Middle frontal gyrus (tissue), 1 donor: ENCODE data around the gene DENND10.

ENCODE experiments used
- DNase-seq: peaks from one replicate; pipeline ENCODE4 v3.0.0-alpha.2; 2015; ENCODE audit warnings: low spot score; ENCODE audit errors: extremely low spot score

The DENND10 gene, protein sequence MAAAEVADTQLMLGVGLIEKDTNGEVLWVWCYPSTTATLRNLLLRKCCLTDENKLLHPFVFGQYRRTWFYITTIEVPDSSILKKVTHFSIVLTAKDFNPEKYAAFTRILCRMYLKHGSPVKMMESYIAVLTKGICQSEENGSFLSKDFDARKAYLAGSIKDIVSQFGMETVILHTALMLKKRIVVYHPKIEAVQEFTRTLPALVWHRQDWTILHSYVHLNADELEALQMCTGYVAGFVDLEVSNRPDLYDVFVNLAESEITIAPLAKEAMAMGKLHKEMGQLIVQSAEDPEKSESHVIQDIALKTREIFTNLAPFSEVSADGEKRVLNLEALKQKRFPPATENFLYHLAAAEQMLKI

DNA sequence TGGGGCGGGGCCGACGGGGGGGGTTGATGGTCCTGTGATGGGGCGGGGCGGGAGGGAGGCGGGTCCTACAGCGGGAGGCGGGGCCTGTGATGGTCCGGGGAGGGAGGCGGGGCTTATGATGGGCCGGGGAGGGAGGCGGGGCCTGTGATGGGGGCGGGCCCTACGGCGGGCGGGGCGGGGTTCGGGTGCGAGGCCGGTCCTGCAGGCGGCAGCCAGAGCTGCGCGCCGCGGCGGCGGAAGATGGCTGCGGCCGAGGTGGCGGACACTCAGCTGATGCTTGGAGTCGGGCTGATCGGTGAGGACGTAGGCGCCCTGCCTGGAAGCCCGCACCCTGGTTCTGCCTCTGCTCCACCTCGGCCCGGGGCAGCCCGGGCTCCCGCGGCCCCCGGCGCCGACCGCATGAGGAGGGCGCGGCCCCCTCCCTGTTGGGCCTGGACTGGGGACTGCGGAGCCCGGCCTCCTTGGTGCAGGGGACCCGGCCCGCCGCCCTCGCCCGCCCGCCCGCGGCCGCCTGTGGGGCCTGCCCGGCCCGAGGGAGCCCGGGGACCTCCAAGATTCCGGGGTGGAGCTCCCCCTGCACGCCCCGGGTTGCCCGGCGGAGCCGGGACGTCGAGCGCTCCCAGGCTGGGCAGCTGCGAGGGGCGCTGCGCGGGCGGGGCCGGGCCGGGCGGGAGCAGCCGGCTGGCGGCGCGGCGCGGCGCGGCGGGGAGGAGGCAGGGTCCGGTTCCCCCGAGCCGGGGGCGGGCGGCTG, at the start of gene DENND10:
DENND10 (plus strand) TSS at position 211 of the 751 bp plus-strand sequence; CDS start at position 241, 30 bp downstream.
- DNase-seq: peak; percentile 62

DNA sequence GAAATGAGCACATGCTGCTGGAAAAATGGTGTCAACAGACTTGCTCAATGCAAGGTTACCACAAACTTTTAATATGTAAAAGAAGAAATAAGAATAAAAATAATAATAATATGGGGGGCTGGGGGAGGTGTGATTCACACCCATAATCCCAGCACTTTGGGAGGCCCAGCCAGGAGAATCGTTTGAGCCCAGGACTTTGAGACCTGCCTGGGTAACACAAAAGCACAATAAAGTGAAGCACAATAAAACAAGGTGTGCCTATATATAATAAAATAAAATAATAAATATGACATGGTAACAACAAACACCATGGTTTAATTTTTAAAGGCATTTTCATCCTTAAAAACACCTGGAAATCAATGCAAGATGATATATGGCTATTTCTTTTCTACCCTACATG, 48.4 kb upstream of the DENND10 start:
- DNase-seq: no peak

DNA sequence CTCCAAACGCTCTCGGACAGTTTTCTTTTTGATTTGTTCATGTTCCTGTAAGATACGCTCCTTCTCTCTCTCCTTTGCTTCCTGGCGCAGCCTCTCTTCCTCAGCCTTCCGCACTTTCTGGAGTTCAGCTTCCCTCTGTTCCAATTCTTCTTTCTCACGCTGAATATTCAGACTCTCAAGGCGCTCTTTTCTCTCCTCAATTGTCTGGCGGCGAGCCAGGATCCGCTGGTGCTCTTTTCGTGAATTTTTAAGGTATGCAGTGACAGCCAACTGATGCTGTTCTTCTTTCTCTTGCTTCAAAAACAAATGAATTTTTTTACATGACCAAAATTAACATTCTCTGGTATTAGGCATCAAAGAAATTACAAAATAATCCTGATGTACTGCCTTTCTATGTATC, 45.9 kb upstream of the DENND10 start:
- DNase-seq: no peak

DNA sequence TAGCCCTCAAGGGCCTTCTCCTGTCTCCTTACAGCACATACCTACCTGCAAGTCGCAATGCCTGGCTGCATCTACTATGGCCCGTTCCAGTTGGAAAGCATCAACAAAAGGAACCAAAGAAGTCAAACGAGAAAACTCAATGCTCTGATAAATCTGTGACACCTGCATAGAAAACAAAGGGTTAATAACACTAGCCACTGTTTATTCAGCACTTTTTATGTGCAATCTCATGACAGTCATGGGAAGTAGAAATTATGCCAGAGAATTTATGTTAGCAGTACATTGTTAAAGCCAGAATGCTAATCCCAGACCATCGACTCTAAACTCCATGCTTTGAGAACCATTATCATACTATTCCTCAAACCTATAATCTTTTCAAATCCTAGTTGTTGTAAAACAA, 44.4 kb upstream of the DENND10 start:
- no peak for DNase-seq

DNA sequence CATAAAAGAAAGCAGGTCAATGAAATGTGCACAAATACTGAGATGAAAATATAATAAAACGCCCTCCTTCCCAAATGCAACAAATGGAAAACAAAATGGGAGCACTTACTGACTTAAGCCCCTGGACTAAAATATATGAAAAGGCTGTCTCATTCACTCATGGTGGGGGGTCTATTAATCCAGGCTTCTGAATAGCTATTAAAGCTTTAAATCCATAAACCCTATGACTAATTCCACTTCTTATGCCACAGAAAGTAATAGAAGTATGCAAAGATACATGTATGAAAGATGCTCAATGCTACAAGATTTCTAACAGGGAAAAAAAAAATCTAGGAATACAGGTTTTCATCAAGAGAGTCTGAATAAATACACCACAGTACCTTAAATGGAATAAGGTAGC, 43.8 kb upstream of the DENND10 start:
- no peak for DNase-seq

DNA sequence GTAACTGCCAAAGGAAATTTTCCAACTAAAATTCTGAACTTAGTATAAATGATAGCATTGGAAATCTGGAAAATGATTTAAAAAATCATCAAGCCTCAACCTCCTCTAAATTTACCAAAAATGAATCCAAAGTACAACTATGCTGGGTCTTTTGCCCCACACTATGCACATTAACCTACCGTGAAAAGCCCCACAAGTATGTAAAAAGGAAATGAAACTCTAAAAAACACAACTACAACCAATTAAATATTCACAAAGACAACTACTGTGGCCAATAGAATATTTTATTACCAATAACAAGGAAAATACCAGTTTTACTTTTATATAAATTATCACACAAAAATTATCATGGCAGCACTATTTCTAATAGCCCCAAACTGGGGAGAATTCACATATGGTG, 42.6 kb upstream of the DENND10 start:
- no peak for DNase-seq

DNA sequence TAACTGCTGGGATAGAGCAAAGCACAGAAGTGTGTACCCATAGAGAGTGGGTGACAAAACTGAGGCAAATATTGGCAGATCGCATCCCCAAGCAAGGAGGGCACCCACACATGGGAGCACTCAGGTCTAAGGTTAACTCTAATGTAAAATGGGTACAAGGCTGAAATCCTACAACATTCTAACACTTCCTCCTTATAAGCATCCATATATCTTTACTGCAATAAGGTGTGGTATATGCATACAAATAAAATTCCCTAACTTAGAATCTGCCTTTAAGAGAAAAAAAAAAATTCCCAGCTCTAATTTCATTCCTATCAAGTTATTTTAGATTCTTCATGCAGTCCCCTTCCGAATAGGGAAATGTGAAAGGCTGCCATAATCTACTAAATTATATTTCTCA, 42.0 kb upstream of the DENND10 start:
- no peak for DNase-seq

DNA sequence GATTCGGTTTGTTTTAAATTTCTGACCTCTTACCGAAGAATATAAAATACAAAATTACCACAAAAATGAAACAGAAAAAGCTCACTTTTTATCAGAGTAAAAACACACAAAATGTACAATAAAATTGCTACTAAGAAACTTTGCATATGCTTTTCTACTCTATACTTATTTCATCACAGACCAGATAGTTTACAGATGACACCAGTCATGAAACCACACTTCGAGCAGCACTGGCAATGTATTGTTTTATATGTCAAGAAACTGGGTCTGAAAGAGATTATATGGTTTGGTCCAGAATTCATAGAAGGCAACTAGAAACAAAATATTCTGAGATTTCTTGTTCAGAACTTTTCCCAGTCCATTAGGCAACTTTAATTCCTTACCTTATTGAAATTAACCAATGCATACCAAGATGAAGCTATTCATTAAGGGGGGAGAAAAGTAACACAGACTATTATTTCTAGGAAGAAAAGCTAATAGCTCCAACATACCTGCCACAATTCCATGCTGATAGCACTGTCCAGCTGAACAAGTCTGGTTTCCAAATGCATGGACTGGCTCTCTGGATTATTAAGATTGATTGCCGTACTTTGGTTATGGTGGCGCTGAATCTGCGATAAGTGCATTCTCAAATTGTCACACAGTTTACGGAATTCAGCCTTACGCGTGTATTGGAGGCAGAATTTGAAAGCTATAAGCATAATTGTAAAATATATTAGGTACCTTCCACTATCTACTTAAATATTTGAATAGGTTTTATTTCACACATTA, 33.3 kb upstream of the DENND10 start:
- no peak for DNase-seq

DNA sequence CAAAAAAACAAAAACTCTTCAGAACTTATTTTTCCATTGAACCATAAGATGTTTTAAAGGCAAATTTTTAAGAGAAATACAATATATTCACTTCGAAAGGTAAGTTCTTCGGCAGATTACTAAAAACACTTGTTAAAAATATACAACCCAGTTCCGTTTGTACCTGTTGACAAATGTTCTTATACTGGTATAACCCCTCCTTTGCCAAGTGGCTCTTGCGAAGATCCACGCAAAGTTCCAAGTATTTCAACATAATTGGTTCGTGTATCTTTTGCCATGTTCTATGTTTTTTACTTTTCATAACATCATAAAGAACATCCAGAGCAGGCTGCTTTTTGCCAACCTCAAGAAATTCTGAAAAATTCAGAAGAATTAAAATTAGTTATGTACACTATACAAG, 30.3 kb upstream of the DENND10 start:
- DNase-seq: no peak

DNA sequence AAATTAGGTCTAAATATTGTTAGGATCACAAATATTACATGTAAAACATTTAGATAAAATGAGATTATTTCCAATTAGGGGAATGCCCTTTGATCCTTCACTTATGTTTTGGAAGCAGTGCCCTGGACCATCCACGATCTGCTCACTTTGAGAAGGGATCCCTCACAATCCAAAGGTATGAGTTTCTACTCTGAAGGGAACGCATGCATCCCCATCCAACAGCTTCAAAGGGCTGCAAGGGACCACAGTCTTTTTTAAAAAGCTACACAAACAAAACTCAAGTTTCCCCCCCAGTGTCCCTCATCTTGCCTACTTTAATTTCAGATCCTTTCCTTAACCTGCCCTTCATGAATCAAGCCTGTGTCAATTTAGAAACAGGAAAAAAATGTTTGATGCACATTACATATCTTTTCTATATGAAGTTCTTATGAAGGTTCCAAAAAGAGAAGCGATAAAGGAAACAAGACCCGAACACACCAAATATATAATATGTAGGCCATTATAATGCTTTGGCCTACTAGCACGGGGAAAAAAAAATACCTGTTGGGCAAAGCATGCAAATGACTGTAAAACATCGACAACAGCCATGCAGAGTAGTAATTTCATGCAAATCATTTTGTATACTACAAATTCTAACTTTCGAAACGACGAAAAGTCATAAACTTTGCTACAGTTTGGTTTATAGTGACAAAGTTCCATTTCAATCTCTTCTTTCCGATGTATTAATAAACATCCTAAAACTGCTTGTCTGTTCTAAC, 25.3 kb upstream of the DENND10 start:
- no peak for DNase-seq

DNA sequence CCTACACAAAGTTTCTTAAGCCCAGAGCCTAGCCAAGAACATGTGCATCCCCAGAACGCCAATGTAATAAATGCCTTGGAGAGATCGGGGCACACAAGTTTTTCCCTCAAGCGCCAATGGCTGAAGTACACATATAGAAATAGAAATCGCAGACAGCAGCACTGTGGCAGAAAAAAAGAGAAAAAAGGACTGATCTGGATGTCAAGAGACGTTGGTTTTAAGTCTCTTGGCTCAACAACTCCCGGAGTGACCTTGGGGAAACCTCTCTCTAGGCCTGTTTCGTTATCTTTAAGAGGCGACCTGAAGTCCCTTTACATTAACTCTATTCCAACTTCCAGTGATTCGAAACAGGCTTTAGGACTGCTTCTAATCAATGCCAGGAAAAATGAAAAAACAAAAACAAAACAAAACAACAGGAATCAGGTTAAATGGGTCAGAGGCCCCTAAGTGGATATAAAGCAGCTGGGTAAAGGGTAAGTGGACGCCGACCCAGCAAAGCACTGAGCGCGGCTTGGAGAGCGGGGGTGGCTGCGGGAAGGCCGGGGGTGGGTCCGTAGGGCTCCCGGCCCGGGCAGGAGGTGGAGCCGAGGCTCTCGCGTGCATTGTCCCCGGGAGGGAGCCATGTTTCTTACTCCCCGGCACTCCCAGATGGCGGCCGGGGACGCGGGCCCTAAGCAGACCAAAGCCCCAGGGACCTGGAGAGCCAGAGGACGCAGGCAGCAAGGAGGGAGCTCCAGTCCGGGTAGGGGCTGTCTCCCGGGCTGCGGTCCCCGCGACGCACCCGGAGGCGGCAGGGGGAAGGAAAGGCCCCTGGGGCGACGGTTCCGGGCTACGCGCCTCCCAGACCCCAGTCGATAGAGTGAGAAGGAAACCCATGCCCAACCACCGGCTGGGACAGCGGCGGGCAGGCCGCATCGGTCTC, 24.1 kb upstream of the DENND10 start:
- no peak for DNase-seq

DNA sequence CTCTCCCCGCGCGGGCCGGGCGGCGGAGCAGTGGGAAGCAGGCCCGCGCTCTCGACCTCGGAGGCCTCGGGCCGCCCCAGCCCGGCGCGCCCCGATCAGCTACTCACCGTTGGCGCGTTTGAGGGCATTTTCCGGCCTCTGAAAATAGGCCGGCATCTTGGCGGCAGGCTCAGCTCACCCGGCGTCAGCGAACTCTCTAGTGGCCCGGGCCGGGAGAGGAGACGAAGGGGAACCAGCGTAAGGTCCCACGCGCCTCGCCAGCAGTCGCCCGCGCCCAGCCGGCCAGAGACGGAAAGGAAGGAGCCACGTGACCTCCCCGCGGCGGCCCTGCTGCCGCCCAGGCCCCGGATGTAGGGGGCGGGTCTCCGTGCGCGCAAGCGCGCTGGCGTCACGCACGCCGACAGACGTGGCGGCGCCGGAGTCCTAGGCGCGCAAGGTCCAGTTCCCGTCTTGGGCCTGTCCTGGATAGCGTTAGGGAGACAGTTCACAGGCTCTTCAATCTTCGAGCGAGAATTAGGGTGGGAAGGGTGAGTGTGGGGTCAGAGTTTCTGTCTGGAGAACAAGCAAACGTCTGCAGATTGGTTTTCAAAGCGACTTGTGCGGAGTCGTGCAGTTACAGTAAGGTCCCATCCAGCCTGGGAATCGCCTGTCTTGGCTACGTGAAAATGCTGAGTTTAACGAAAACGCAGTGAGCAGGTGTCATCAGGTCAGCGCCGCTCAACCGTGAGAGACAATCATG, 23.2 kb upstream of the DENND10 start, which contains the start of gene EIF3A:
EIF3A (minus strand) TSS at position 297 of the 739 bp plus-strand sequence; CDS start at position 156, 141 bp downstream.
- peak; percentile 88 for DNase-seq

DNA sequence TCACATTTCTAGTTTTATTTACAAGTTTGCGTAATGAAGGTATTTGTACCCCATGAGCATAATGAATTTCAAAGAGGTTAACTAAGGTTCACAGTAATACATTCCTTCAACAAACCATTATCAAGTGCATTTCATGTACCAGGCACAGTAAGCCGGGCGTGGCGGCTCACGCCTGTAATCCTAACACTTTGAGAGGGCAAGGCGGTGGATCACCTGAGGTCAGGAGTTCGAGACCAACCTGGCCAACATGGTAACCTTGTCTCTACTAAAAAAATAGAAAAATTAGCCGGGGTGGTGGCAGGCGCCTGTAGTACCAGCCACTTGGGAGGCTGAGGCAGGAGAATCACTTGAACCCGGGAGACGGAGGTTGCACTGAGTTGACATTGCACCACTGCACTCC, 19.0 kb upstream of the DENND10 start:
- DNase-seq: no peak

DNA sequence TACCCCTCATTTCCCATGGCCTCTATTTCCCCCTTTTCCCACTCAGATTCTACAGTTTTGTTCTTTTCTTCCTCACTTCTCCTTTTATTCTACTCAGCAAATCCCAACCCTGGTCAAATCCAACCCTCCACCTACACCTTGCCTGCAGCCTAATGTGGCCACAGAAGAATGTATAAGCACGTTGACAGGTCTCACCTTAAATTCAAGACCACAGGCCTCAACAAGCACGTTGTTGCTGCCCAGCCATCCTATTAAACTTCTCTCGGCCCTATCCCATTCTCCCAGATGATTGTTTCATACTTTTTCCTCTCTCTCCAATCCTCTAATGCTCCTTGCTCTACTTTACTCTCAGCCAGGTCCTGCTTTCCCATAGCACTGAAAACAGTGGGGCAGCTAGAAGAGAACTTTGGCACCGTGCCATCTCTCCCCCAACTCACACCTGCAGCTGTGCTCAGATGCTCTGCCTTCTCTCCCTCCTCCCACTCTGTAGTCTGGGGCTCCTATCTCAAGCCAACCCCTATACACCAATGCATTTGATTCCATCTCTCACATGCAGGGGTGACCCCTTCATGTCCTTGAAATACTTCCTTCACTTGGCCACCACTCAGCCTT, 16.5 kb upstream of the DENND10 start:
- no peak for DNase-seq

DNA sequence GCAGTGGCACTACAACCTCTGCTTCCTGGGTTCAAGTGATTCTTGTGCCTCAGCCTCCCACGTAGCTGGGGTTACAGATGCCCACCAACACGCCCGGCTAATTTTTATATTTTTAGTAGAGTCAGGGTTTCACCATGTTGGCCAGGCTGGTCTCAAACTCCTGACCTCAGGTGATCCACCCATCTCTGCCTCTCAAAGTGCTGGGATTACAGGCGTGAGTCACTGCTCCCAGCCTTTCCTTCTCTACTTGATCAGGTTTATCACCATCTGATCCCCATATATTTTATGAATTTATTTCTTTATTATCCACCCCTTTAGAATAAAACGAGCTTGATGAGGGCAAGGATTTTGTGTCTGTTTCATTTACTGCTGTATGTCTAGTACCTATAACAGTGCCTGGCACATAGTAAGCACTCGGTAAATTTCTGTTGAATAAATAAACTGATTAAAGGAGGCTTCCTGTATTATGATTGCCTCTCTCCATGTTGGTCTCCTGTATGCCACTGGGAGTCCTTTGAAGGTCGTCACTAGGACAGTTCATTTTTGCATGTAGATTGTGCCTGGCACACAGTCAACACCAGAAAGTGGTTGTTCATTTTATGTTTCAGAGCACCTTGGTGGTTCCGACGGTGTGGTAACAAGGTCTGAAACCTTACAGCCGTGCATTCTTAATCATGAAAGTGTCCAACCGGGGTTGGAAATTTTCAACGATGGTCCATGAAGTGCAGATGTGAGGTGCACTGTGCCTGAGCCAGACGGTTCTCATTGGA, 13.7 kb upstream of the DENND10 start:
- no peak for DNase-seq

DNA sequence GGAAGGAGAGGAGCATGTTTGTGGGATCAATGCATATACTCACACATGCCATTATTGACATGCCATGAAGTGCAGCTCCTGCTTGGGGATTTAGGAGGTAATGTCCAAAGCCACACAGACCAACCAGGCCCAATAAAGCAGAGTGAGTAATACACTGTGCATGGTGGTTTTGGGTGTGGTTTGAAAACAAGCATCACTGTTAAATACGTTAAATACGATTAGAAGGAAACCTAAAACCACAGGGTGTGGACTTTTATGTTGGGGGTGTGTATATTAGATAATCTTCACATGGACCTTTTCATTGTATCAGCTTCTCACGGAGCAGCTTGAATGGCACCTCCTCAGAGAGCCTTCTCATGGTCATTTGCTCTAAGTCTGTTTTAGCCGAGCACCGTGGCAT, 12.9 kb upstream of the DENND10 start:
- DNase-seq: no peak

DNA sequence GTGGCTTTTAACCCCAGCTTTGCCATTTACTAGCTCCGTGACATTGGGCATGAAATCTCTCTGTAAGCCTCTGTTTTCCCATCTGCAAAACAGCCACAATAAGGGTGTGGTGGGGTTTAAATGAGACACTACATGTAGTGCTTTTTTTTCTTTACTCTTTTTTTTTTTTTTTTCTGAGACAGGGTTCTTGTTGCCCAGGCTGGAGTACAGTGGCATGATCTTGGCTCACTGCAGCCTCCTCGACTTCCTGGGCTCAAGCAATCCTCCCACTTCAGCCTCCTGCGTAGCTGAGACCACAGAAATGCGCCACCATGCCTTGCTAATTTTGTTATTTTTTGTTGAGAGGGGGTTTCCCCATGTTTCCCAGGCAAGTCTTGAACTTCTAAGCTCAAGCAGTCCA, 8.3 kb upstream of the DENND10 start:
- DNase-seq: no peak
